Measurements from ENCODE around the gene ZNF398. TPM values are rescaled to one million over a fixed set of nuclear protein-coding genes. Genes with fewer than 3 reads are reported as not detected.

The ZNF398 gene
- total RNA-seq, 6 donors from 2014 or later, result 12.2 to 40.9 (median 29.0) TPM

GRCh38 chr7:149218469-149219420 is 71.5 kb downstream of the ZNF398 start:
- H3K27ac ChIP-seq, result no peak overlapping the region
- DNase-seq, result no peak
- no peak for TF ChIP-seq CTCF (IDR thresholded peaks at IDR 0.05)
- no peak for TF ChIP-seq POLR2A (IDR thresholded peaks at IDR 0.05)
- TF ChIP-seq EP300 (IDR thresholded peaks at IDR 0.05), result no peak
- TF ChIP-seq POLR2AphosphoS5 (IDR thresholded peaks at IDR 0.05), result no peak
- no peaks in the 10 kb centered on the region for H3K27me3 ChIP-seq
- H3K4me1 ChIP-seq, result no peaks in the 10 kb centered on the region
- 89 to 96% methylated on average over 10 of the region's 10 CpGs for WGBS, 2 donors
- no peaks in the 10 kb centered on the region for H3K9me3 ChIP-seq
- no peak for ATAC-seq (ENCODE audit: low FRiP score in 2 of 2)
- H3K4me3 ChIP-seq, result no peak overlapping the region
- H3K36me3 ChIP-seq, result peaks cover under 1 to 96% (median 74%) of the 10 kb centered on the region in 4 donors

- H3K36me3 ChIP-seq, result peaks cover 0 to 94% (median 74%) of the 10 kb centered on the region in 4 donors
- 76 to 78% methylated on average over 6 of the region's 6 CpGs for WGBS, 2 donors
These were observed 73.3 kb downstream of the ZNF398 start for GRCh38 chr7:149220534-149220933.

DNA sequence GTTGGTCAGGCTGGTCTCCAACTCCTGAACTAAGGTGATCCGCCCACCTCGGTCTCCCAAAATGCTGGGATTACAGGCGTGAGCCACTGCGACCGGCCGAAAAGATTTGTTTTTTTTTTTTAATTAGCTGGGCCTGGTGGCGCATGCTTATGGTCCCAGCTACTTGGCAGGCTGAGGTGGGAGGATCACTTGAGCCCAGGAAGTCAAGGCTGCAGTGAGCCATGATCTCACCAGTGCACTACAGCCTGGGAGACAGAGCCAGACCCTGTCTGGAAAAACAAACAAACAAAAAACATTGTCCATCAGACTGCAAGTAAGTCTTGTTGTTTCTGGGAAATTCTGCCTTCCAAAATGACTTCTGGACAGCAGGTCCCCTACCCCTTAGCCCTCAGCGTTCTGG is 75.9 kb downstream of the ZNF398 start:
- Histone ChIP-seq H3K27ac (no peak overlapping the region), H3K36me3 (peaks cover 0 to 74% (median 55%) of the 10 kb centered on the region in 4 donors), H3K27me3 (no peaks in the 10 kb centered on the region), H3K4me1 (no peaks in the 10 kb centered on the region), H3K4me3 (no peak overlapping the region), H3K9me3 (no peaks in the 10 kb centered on the region)
- DNase-seq, result no peak
- no peak for TF ChIP-seq EP300 (IDR thresholded peaks at IDR 0.05)
- no peak for TF ChIP-seq CTCF (IDR thresholded peaks at IDR 0.05)
- TF ChIP-seq POLR2AphosphoS5 (IDR thresholded peaks at IDR 0.05), result no peak
- TF ChIP-seq POLR2A (IDR thresholded peaks at IDR 0.05), result no peak
- WGBS, 2 donors, result 97 to 99% methylated on average over 8 of the region's 8 CpGs
- ATAC-seq (ENCODE audit: low FRiP score in 2 of 2), result no peak

More at GRCh38 chr7:149220534-149220933, 73.3 kb downstream of the ZNF398 start:
- TF ChIP-seq POLR2AphosphoS5 (IDR thresholded peaks at IDR 0.05), result no peak
- no peak for TF ChIP-seq POLR2A (IDR thresholded peaks at IDR 0.05)
- TF ChIP-seq CTCF (IDR thresholded peaks at IDR 0.05), result no peak
- no peak for TF ChIP-seq EP300 (IDR thresholded peaks at IDR 0.05)
- no peak overlapping the region for H3K27ac ChIP-seq
- DNase-seq (no peak), ATAC-seq (ENCODE audit: low FRiP score in 2 of 2) (no peak)
- H3K9me3 ChIP-seq, result no peaks in the 10 kb centered on the region
- H3K4me1 ChIP-seq, result no peaks in the 10 kb centered on the region
- H3K4me3 ChIP-seq, result no peak overlapping the region
- no peaks in the 10 kb centered on the region for H3K27me3 ChIP-seq

DNA sequence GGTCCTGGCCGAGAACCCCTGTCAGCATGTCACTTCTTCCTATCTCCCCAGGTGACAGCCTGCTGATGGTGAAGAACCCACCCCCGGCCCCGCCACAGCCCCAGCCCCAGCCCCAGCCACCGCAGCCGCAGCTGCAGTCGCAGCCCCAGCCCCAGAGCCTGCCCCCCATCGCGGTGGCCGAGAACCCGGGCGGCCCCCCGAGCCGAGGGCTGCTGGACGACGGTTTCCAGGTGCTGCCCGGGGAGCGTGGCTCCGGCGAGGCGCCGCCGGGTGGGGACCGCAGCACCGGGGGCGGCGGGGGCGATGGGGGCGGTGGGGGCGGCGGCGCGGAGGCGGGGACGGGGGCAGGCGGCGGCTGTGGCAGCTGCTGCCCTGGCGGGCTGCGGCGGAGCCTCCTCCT is 76.5 kb downstream of the ZNF398 start:
- Histone ChIP-seq H3K4me1 (no peaks in the 10 kb centered on the region), H3K27me3 (no peaks in the 10 kb centered on the region), H3K27ac (no peak overlapping the region), H3K4me3 (no peak overlapping the region), H3K36me3 (peaks cover 0 to 68% (median 54%) of the 10 kb centered on the region in 4 donors), H3K9me3 (no peaks in the 10 kb centered on the region)
- DNase-seq (peak in 1 of 2 donors; percentile 65), ATAC-seq (ENCODE audit: low FRiP score in 2 of 2) (no peak)
- WGBS, 2 donors, result 99 to 100% methylated on average over 1 to 23 of the region's 39 CpGs
- TF ChIP-seq EP300 (IDR thresholded peaks at IDR 0.05) (no peak), POLR2A (IDR thresholded peaks at IDR 0.05) (no peak), POLR2AphosphoS5 (IDR thresholded peaks at IDR 0.05) (no peak), CTCF (IDR thresholded peaks at IDR 0.05) (no peak)
